ENCODE results near the gene SH3BP5L. TPM values are rescaled to one million over a fixed set of nuclear protein-coding genes. Genes with fewer than 3 reads are reported as not detected.
"Not testable (repeated sequence)": the region's sequence is repeated elsewhere in the genome, so short reads cannot be mapped to it uniquely, and the experiment has no call there.

The SH3BP5L gene
- polyA plus RNA-seq, 3 donors = 6.8 to 16.1 (median 12.4) TPM

DNA sequence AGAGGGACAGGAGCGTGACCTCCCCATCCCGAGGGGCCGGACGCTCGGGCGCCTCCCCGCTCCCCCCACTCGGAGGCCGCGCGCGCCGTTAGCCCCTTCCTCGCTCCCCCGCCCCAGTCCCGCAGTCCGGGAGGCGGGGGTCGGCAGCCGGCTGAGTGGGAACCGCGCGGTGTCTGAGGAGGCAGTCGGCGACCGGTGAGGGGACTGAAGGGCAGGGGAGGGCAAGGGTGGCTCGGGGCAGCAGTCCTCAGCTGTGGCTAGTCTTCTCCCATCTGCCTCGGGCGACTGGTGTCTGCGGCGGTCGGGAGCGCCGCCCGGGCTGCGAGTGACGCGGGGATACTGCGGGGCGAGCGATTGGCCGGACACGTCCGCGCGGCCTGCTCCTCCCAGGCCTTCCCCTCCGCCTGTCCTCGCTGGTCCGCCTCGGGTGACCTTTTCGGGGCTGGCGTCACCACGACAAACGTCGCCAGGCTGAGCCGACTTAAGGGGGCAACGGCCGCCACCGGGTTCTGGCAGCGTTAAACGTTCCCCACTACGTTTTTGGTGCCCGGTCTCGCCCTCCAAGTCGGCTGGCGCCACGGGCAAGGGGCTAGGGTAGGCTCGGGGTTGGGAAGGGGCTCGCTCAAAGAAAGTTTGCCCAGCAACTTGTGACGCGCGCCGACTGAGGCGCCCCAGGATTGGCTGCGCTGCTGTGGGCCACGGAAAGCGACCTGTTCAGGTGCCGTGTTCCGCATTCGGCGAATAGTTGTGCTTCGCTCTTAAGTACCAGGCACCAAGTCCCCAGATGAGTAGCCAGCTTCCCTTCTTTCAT lies 12.8 kb upstream of the SH3BP5L start:
- H3K27ac ChIP-seq (ENCODE audit: low read depth, low read length) = peak overlapping the region; percentile 98
- WGBS, 3 donors = 0 to 1% (median 0%) methylated on average over 68 to 82 of the region's 82 CpGs

DNA sequence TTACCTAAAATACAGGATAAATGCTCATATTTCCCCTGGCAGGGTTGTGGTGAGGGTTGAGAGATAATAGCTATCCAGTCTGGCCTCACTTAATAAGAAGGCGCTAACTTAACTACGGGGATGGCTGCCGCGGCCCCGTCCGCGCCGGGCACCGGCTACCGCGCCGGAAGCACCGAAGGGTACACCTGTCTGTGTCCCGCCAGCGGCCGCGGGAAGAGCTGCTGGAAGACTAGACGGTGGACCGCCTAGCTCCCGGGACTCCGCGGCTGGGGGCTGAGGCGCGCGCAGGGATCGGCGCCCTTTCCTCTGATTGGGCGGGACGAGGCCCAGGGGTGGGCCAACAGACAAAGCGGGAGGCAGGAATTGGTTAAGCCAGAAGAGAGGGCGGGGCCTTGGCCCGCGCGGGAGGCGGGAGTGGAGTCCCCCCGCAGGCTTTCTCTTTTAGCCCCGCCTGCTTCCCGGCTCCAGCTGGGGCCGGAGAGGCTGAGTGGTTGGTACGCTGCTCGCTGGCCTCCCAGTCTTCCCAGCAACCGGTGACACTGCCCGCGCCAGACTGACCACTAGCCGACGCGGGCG lies 12.2 kb upstream of the SH3BP5L start, which contains the start of gene ZNF672:
ZNF672 (plus strand) TSS at position 444 of the 576 bp plus-strand sequence. CDS start 9,051 bp downstream, outside the sequence.
- 0 to 1% (median 1%) methylated on average over 38 to 48 of the region's 48 CpGs for WGBS, 3 donors
- H3K27ac ChIP-seq (ENCODE audit: low read depth, low read length) = peak within 1 kb of the TSS; percentile 98

DNA sequence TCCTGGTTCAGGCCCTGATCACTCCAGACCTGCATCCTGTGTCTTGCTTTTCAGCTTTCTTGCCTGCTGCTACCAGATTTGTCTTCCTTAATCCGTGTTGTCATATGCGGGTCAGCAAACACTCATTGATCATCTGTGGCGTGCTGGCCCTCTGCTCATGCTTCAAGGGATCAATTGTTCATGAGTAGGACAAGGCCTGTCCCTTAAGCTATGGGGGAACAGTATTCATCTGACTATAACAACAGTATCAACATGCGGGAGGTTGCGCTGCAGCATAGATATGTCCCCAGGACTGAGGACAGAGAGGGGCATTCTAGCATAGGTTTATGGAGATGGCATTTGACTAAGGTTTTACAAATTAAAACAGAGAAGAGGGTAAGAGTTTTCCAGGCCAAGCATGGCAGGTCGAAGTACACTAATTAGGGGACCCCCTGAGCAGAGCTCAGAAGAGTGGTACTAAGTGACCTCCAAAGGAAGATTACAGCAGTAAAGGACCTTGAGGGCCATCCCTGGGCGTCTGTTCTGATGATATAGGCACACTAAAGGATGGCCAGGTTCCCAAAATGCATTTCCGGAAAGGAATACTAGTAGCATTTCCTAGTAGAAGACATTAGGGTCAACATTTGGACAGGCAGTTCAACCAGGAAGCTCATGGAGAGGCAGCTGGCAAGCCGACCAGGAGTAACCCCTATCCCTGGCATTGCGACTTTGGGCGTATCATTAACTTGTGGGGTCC lies 11.5 kb upstream of the SH3BP5L start:
- WGBS, 3 donors = 39 to 50% (median 49%) methylated on average over 11 of the region's 11 CpGs
- H3K27ac ChIP-seq (ENCODE audit: low read depth, low read length) = peak overlapping the region; percentile 25

- 38 to 65% (median 39%) methylated on average over 7 of the region's 7 CpGs for WGBS, 3 donors
- H3K27ac ChIP-seq (ENCODE audit: low read depth, low read length) = no peak overlapping the region
Observed at GRCh38 chr1:248834343-248834940, 8.7 kb upstream of the SH3BP5L start.

DNA sequence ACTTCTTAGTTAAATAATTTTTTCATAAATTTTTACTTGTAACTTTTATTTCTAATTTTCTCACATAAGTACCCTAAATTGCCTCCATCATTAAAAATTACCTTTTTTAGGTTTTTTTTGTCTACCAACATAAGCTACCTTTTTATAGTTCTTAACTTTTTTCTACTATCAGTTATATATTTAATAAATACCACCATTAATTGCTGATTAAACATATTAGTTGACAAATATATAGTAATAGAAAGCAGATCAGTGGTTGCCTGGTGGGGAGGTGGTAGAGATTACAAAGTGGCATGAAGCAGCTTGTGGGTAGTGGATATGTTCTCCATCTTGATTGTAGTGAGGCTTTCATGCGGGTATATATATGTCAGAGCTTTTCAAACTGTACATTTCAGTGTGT lies 6.1 kb upstream of the SH3BP5L start:
- 80 to 92% (median 86%) methylated on average over 1 of the region's 1 CpG for WGBS, 3 donors
- H3K27ac ChIP-seq (ENCODE audit: low read depth, low read length) = no peak overlapping the region

DNA sequence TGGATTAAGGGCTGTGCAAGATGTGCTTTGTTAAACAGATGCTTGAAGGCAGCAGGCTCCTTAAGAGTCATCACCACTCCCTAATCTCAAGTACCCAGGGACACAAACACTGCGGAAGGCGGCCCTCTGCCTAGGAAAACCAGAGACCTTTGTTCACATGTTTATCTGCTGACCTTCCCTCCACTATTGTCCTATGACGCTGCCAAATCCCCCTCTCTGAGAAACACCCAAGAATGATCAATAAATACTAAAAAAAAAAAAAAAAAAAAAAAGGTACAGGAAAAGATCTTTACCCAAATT lies 5.0 kb upstream of the SH3BP5L start:
- H3K27ac ChIP-seq (ENCODE audit: low read depth, low read length) = not testable (repeated sequence)
- 31 to 76% (median 64%) methylated on average over 1 to 3 of the region's 3 CpGs for WGBS, 3 donors

- H3K27ac ChIP-seq (ENCODE audit: low read depth, low read length) = no peak overlapping the region
- 38 to 75% (median 40%) methylated on average over 3 of the region's 3 CpGs for WGBS, 3 donors
Observed at GRCh38 chr1:248828845-248829244, 3.1 kb upstream of the SH3BP5L start.

- no peak overlapping the region for H3K27ac ChIP-seq (ENCODE audit: low read depth, low read length)
- WGBS, 3 donors = 0 to 3% (median 1%) methylated on average over 18 of the region's 18 CpGs
Observed at GRCh38 chr1:248825573-248825908, 174 bp downstream of the SH3BP5L start.

DNA sequence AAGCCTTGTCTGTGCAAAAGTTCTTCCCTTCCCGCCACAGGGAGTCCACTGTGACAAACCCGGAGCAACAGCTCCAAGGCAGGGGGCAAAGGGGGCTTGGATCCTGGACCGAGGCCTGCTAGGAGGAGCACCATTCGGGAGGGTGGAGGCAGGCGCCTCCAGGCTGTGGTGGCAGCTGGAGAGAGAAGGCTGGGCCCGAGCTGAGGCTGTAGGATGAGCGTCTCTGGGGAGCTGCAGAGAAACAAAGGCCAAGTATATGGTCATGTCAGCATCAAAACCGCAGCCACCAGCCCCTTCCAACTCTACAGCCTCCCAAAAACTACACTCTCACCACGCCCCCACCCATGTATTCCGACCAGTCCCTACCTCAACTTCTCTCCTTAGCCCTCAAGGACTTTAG lies 579 bp downstream of the SH3BP5L start:
- H3K27ac ChIP-seq (ENCODE audit: low read depth, low read length) = no peak overlapping the region
- WGBS, 3 donors = 31 to 40% (median 36%) methylated on average over 10 of the region's 10 CpGs

- H3K27ac ChIP-seq (ENCODE audit: low read depth, low read length) = no peak overlapping the region
- 80 to 91% (median 91%) methylated on average over 3 of the region's 3 CpGs for WGBS, 3 donors
Observed at GRCh38 chr1:248824701-248825100, 1.0 kb downstream of the SH3BP5L start.

- H3K27ac ChIP-seq (ENCODE audit: low read depth, low read length) = no peak overlapping the region
- WGBS, 3 donors = 97 to 100% (median 100%) methylated on average over 1 of the region's 1 CpG
Observed at GRCh38 chr1:248824301-248824700, 1.4 kb downstream of the SH3BP5L start.

DNA sequence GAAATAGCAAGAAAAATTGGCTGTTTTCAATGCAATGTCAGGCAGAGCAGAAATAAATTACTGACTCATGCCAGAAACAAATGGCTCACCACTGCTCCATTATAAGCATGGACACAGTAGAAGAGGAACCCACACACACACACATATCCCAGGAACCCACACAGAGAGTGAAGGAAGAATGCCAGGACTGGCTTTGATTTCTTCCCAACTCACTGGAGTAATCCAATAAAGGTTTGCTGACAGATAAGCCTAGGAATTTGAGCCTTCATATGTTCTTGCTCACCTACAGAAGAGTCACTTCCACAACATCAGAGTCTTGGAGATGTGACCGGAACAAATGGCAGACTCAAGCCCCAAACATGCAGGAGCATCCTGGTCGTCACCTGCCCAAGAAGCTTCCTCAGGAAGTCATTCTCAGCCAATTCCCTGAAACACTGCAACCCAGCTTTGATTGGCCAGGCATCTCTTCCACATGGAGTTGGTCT lies 2.2 kb downstream of the SH3BP5L start:
- 66 to 82% (median 67%) methylated on average over 2 of the region's 2 CpGs for whole genome bisulfite sequencing, 3 donors
- no peak overlapping the region for H3K27ac ChIP-seq (ENCODE audit: low read depth, low read length)

- H3K27ac ChIP-seq (ENCODE audit: low read depth, low read length) = no peak overlapping the region
- 79 to 81% (median 81%) methylated on average over 15 of the region's 15 CpGs for WGBS, 3 donors
Observed at GRCh38 chr1:248822148-248823032, 3.3 kb downstream of the SH3BP5L start.

- WGBS, 3 donors = 93 to 95% (median 93%) methylated on average over 7 of the region's 7 CpGs
- no peak overlapping the region for H3K27ac ChIP-seq (ENCODE audit: low read depth, low read length)
Observed at GRCh38 chr1:248821641-248822040, 4.1 kb downstream of the SH3BP5L start.

GRCh38 chr1:248821101-248821500 lies 4.6 kb downstream of the SH3BP5L start:
- H3K27ac ChIP-seq (ENCODE audit: low read depth, low read length) = no peak overlapping the region

DNA sequence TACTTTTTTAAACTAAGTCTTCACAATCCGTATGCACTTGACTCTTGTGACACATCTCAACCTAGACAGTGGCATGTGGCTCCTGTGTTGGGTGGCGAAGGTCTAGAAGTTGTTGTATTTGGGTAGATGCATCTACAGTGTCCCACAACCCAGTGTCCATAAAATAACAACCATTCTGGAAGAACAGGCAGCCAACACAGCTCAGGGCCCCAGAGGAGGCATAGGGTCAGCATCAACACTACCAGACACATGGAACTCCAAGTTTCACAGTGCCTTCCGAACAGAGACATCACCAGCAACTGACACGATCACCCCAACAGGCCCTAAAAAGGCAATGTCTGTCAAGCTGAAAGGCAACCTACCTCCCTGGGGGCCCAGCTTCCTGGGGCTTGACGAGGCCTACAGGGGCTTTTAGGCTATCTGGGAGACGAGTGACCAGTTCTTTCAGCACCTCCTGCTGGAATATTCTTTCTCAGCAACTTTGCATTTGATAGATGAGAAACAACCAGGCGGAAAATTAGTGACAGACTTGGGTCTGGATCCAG lies 5.6 kb downstream of the SH3BP5L start:
- no peak overlapping the region for H3K27ac ChIP-seq (ENCODE audit: low read depth, low read length)
- WGBS, 3 donors = 78 to 90% (median 82%) methylated on average over 7 of the region's 7 CpGs

More at GRCh38 chr1:248821101-248821500, 4.6 kb downstream of the SH3BP5L start:
- 50 to 67% (median 51%) methylated on average over 3 of the region's 3 CpGs for WGBS, 3 donors

GRCh38 chr1:248818505-248819374 lies 7.0 kb downstream of the SH3BP5L start:
- WGBS, 3 donors = 60 to 89% (median 62%) methylated on average over 5 of the region's 5 CpGs
- H3K27ac ChIP-seq (ENCODE audit: low read depth, low read length) = no peak overlapping the region
